Dermis blood vessel endothelial cell (primary cell): ENCODE measurements around the gene ANAPC10. TPM values are rescaled to one million over a fixed set of nuclear protein-coding genes. Genes with fewer than 3 reads are reported as not detected.
"Not testable (repeated sequence)": the region's sequence is repeated elsewhere in the genome, so short reads cannot be mapped to it uniquely, and the experiment has no call there.

ENCODE experiments used
- DNase-seq: peaks from one replicate; pipeline ENCODE4 v3.0.0; 2010
- total RNA-seq: library from RNA; depleted of rRNA; stranded (reverse); fragments of >200 nt; gene quantifications from 2 replicates; pipeline ENCODE4 v1.2.3, GENCODE V29; 2014

The ANAPC10 gene
- total RNA-seq, 1 donor from 2014 or later: 35.6 TPM

GRCh38 chr4:145069361-145069760 is 28.6 kb downstream of the ANAPC10 start:
- DNase-seq: peak; percentile 4

DNA sequence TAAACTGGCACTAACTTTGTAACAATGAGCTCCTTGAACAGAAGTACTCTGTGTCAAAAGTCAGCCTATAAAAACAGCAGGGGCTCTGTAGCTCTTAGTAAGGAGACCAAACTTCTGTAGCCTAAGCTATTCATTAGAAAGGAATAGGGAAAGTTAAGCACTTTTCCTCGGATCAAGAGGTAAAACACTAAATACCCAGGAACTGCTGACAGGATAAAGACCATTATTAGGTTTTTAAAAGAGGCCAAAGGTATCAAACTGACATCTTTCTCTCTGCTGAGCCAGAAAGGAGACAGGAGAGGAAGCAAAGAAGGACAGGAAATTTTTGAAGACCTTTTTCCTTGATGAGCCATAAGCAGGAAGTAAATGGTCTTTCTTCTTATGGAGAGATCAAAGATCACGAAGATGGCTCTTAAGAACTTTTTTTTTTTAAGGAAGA is 31.9 kb downstream of the ANAPC10 start:
- peak; percentile 24 for DNase-seq

GRCh38 chr4:145061318-145061920 is 36.6 kb downstream of the ANAPC10 start:
- peak; percentile 80 for DNase-seq

DNA sequence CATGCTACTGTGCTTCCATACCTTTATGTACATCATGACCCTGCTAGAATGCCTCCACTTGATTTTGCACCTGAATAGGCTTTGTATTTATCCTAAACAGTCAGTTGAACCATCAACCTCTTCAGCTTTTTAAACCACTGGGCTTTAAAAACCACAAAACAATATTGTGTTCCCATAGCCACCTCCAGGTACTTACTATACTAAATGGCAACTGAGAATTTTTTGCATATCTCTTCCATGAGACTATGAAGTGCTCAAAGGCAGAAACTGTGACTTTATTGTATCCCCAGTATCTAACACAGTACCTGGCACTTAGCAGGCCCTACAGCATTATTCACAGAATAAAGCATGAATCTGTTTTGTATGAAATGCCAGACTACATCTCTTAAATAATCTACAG is 39.7 kb downstream of the ANAPC10 start:
- no peak for DNase-seq

DNA sequence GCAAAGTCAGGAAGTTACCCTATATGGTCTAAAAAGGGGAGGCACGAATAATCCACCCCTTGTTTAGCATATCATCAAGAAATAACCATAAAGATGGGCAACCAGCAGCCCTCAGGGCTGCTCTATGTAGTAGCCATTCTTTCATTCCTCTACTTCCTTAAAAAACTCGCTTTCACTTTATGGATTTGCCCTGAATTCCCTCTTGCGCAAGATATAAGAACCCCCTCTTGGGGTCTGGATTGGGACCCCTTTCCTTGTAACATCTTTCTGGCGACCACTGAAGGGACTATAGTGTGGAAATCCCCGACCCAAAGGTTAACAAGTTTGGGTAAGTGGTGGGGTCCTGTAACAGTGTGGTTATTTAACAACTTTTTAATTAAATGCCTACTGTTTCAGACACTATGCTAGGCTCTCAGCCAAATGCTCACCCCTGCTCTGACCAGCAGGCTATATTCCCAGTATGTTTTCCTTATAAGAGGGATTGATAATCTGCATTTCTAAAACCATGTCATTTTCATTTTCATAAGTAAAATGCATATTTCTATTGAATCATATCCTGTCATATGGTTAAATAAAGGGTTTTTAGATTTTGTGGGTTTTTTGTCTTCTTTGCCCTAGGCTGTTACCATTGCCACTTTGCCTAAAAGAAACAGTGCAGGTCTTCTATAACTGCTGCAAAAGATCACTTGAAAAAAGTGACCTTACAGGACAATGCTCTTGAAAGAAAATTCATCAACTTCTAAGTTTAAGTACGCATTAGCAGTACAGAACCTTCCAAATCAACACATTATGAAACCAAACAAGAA is 41.5 kb downstream of the ANAPC10 start:
- no peak for DNase-seq

DNA sequence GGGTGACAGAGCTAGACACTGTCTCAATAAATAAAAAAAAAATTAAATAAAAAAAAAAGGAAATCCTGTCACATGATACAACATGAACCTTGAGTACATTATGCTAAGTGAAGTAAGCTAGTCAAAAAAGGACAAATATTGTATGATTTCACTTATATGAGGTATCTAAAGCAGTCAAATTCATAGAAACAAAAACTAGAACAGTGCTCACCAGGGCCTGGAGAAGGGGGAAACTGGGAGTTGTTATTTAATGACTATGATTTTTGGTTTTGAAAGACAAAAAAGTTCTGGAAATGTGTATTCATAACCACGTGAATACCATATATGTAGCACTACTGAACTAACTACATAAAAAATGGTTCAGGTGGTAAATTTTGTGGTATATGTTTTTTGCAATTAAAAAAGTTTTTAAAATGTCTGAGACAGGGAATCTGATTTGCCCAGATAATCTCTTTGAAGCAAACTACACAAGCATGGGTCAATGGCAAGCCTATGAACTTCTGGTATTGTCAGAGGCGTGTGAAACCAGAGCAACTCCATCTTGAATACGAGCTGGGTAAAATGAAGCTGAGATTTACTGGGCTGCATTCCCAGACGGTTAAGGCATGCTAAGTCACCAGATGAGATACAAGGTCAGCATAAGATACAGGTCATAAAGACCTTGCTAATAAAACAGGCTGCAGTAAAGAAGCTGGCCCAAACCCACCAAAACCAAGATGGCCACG is 42.3 kb downstream of the ANAPC10 start:
- DNase-seq: no peak

DNA sequence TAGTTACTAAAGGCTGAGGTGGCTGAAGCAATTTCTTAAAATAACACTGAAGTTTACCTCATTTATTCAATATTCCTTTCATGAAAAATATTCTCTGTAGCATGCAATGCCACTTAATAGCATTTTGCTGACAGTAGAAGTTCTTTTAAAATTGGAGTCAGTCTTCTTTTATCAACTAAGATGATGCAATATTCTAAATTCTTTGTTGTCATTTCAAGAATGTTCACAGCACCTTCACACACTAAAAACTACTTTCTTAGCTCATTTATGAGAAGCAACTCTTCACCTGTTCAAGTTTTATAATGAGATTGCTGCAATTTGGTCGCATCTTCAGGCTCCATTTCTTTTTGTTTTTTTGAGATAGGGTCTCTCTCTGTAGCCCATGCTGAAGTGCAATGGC is 48.8 kb downstream of the ANAPC10 start:
- DNase-seq: no peak

DNA sequence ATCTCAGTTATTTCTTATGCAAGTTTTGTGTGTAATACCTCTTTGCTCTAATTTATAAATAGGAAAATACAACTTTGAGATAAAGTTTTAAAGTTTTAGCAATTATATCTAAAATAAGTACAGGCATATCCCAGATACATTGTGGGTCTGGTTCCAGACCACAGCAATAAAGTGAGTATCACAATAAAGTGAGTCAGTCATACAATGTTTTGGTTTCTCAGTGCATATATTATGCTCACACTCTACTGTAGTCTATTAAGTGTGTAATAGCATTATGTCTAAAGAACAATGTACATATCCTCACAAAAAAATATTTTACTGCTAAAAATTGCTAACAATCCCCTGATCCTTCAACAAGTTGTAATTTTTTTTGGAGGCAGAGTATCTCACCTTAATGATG is 49.2 kb downstream of the ANAPC10 start:
- DNase-seq: no peak

DNA sequence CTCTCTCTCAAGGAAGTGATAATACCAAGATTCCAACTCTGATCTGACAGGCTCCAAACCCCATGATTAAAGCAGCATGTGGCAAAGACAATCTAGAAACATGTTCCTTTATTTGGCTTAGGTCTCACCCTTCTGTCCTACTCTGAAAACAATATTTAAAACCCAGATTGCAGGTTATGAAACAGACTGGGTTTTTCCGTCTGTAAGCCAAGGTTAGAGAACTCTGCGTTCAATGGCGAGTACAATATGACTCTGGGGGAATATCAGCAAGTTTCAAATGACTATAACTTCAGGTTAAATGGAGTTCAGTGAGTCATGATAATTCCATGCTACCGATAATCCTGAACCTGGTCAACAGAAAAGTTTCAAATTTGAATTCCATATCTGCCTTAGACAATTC is 50.8 kb downstream of the ANAPC10 start:
- DNase-seq: no peak

DNA sequence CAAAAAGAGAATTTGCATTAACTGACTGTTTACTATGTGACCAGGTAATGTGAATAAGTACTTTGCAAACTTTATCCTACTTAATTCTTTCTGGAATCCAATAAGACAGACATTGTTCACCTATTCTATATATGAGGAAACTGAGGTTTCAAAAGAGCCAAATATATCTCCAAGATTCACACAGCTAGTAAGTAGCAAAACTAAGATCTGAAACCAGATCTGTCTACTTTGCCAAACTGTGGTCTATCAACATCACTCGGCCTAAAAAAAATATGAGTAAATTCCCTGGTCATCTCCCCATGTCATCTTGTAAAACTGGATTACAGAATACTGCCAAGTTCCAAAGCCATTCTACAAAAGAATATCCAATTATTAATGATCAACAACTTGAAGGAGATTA is 52.8 kb downstream of the ANAPC10 start:
- no peak for DNase-seq

GRCh38 chr4:145044341-145044740 is 53.7 kb downstream of the ANAPC10 start:
- DNase-seq: no peak

DNA sequence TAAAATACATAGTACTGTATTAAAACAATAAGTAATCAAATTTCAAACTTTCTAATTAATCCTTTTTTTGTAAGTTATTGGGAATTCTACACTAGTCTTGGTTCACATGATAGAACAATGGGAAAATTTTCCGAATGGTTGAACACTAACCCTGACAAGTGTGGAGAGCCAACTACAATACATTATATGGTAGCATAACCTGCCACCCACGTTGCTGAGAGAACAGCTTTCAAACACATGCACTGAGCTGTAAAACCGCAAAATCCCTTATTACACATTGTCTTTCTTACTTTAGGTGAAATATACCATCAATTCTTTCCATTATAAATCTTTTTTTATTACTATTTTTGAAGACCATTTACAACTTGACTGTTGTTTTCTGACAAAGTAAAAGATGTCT is 54.7 kb downstream of the ANAPC10 start:
- DNase-seq: no peak

- no peak for DNase-seq
These were observed 55.3 kb downstream of the ANAPC10 start for GRCh38 chr4:145042601-145043285.

DNA sequence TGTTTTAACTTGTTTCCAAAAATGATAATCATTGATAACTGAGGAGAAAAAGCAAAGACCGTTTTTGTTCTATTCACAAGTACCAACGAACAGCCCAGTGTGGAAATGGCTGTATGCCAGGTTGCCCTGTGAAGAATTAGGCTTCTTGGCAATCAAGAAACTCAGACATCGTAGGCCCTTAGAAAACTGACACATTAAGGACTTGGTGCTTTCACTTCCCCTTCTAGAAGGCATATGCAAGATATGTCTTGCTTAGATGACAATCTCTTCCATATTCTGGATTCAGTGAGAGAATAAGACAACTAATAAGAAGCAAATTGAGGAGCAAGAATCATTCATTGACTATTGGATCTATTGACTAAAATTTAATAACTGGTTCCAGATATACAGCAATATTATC is 56.6 kb downstream of the ANAPC10 start:
- DNase-seq: no peak

DNA sequence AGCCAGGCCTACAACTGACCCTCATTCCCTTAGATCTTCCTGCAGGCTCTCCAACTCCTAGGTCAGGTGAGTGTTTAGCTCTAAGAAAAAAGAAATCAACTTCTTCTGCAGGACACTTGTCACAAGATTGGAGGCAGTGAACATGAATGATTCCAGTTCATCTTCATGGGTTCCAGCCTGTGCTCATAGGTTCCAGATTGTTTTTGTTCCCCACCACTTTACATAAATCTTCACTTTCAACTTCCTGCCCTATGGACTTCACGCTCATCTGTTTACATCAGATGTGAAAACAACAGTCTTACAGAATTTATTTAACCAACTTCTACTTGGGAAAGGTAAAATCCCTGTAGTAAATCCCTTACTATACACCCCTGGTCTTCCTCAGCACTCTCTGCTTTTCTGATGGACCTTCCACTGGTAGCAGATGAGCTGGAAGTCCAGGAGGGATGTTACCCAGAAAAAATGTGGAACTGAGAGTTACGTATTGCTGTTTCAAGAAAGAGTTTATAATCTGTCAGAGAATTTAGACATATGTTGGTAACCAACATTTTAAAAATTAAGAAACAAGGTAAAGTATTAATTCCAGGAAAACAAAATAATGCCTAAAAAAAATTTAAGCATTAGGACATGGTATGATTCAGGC is 62.4 kb downstream of the ANAPC10 start:
- DNase-seq: no peak

DNA sequence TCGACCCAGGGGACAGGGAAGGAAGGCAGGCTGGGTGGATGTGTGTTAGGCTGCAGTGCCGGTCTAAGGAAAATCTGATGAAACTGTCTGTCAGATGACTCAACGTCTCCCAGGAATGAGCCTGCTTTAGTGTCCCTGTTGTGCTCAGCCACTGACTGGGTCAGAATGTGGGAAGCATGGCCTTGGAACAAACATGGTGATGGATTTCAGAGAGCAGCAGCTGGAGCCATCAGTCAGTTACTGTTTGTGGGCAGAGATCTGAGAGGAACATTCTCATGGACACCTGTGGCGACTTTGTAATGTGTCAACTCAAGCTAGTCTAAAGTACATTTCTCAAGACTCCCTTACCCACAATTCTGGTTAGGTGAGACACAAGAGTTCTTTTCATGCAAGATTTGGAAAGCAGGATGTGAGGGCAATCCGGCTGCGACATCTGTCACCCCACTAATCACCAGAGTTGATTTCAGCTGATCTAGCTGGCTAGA is 63.2 kb downstream of the ANAPC10 start:
- no peak for DNase-seq

DNA sequence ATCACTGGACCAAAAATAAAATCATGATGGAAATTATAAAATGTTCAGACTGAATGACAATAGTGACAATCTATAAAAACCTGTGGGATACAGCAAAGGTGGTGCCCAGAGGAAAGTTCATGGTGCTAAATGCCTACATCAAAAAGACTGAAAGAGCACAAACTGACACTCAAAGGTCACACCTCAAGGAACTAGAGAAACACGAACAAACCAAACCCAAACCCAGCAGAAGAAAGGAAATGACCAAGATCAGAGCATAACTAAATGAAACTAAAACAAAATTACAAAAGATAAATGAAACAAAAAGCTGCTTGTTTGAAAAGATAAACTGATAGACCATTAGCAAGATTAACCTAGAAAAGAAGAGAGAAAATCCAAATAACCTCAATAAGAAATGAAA is 78.7 kb downstream of the ANAPC10 start:
- no peak for DNase-seq

DNA sequence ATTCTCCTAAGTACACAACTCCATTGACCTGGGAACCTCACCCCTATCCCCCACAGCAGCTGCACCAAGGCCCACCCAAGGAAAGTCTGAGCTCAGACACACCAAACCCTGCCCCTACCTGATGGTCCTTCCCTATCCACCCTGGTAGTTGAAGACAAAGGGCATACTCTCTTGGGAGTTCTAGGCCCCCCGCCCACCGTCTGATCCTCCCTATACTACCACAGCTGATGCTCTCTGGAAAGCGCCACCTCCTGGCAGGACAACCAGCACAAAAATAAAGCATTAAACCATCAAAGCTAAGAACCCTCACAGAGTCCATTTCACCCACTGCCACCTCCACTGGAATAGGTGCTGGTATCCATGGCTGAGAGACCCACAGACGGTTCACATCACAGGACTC is 83.6 kb downstream of the ANAPC10 start:
- no peak for DNase-seq

DNA sequence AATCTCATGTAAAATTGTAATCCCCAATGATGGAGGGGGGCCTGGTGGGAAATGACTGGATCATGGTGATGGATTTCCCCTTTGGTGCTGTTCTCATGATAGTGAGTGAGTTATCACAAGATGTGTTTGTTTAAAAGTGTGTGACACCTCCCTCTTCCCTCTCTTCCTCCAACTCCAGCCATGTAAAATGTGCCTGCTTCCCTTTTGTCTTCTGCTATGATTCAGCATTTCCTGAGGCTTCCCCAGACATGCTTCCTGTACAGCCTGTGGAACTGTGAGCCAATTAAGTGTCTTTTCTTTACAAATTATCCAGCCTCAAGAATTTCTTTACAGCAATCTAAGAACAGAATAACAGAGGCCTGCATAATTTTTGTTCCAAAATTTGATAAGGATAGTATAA is 85.2 kb downstream of the ANAPC10 start:
- DNase-seq: peak; percentile 96

GRCh38 chr4:145011636-145012035 is 86.4 kb downstream of the ANAPC10 start:
- no peak for DNase-seq

- not testable (repeated sequence) for DNase-seq
These were observed 87.7 kb downstream of the ANAPC10 start for GRCh38 chr4:145010315-145010714.

DNA sequence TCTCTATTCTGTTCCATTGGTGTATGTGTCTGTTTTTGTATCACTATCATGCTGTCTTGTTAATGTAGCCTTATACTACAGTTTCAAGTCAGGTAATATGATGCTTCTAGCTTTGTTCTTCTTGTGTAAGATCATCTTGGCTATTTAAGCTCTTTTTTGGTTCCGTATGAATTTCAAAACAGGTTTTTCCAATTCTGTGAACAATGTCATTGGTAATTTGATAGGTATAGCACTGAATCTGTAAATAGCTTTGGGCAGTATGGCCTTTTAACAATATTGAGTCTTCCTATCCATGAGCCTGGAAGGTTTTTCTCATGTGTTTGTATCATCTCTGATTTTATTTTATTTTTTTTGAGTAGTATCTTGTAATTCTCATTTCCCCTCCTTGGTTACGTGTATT is 94.3 kb downstream of the ANAPC10 start:
- no peak for DNase-seq
